T-helper 17 cell (primary cell): ENCODE data around the gene GSC2. TPM values are rescaled to one million over a fixed set of nuclear protein-coding genes. Genes with fewer than 3 reads are reported as not detected.

Experiments
- ATAC-seq: fragments of 150-1000 bp; cut with Tn5 transposase; 2 replicates; pipeline ENCODE4 v1.10.0; 2021; ENCODE audit warnings: mild to moderate bottlenecking, moderate library complexity
- DNase-seq, 3 donors: peaks; one replicate each; pipeline versions ENCODE4 v3.0.0 to v3.0.0-alpha.2; 2020 to 2021
- H3K9me3 ChIP-seq: one replicate; pipeline ENCODE4 v1.7.0; 2013; ENCODE audit warnings: low read length, mild to moderate bottlenecking; ENCODE audit not compliant: control insufficient read depth, poor library complexity, severe bottlenecking
- H3K27ac Mint-ChIP-seq: one replicate; pipeline ENCODE4 v1.8.0; 2022; ENCODE audit warnings: mild to moderate bottlenecking, moderate library complexity, mixed read lengths
- H3K27me3 Mint-ChIP-seq: one replicate; pipeline ENCODE4 v1.8.0; 2022; ENCODE audit warnings: mixed read lengths
- H3K36me3 Mint-ChIP-seq: one replicate; pipeline ENCODE4 v1.8.0; 2022; ENCODE audit warnings: low read depth, mixed read lengths
- H3K4me1 Mint-ChIP-seq: one replicate; pipeline ENCODE4 v1.8.0; 2022; ENCODE audit warnings: mild to moderate bottlenecking, mixed read lengths
- H3K4me3 Mint-ChIP-seq: one replicate; pipeline ENCODE4 v1.8.0; 2022; ENCODE audit warnings: mild to moderate bottlenecking, moderate library complexity, mixed read lengths
- total RNA-seq, 4 donors: library from RNA in 2 of 4; stranded (reverse) in 2 of 4; gene quantifications; one replicate each; pipeline ENCODE4 v1.2.3 and lab custom pipeline; 2022 to 2026

GSC2 gene
- total RNA-seq (not detected), total RNA-seq (lab: John Stamatoyannopoulos, UW) (0 to 0.08 reads per million in 2 donors)

- peak within 1 kb of the TSS; percentile 90 for H3K4me3 Mint-ChIP-seq
- H3K9me3 ChIP-seq = no peaks in the 10 kb centered on the region
- H3K36me3 Mint-ChIP-seq = peaks cover 7% of the 10 kb centered on the region
- peak; percentile 8 for ATAC-seq
- H3K4me1 Mint-ChIP-seq = peaks cover 9% of the 10 kb centered on the region
- peaks cover 49% of the 10 kb centered on the region for H3K27me3 Mint-ChIP-seq
- no peak for DNase-seq
- no peak within 1 kb of the TSS for H3K27ac Mint-ChIP-seq
Measured at GRCh38 chr22:19149991-19150390, at the start of gene GSC2. TSS of gene GSC2 (minus strand) at chr22:19150292. CDS start at chr22:19150283, 9 bp downstream.

- H3K36me3 Mint-ChIP-seq = peaks cover 4% of the 10 kb centered on the region
- DNase-seq = no peak
- no peak for ATAC-seq
- no peak overlapping the region for H3K4me3 Mint-ChIP-seq
- no peaks in the 10 kb centered on the region for H3K9me3 ChIP-seq
- H3K27ac Mint-ChIP-seq = no peak overlapping the region
- H3K27me3 Mint-ChIP-seq = peaks cover 36% of the 10 kb centered on the region
- peaks cover 7% of the 10 kb centered on the region for H3K4me1 Mint-ChIP-seq
Measured at GRCh38 chr22:19199479-19199878, 49.4 kb upstream of the GSC2 start.

GRCh38 chr22:19197997-19198865, 48.1 kb upstream of the GSC2 start:
- Mint-ChIP-seq H3K27ac (peak overlapping the region; percentile 80), H3K4me3 (no peak overlapping the region), H3K4me1 (peaks cover 7% of the 10 kb centered on the region), H3K27me3 (peaks cover 27% of the 10 kb centered on the region), H3K36me3 (peaks cover 4% of the 10 kb centered on the region)
- ATAC-seq = no peak
- no peak for DNase-seq
- H3K9me3 ChIP-seq = no peaks in the 10 kb centered on the region

- H3K9me3 ChIP-seq = no peaks in the 10 kb centered on the region
- ATAC-seq (no peak), DNase-seq (no peak)
- peaks cover 7% of the 10 kb centered on the region for H3K4me1 Mint-ChIP-seq
- peak overlapping the region; percentile 80 for H3K27ac Mint-ChIP-seq
- H3K4me3 Mint-ChIP-seq = no peak overlapping the region
- H3K36me3 Mint-ChIP-seq = no peaks in the 10 kb centered on the region
- H3K27me3 Mint-ChIP-seq = peaks cover 27% of the 10 kb centered on the region
Measured at GRCh38 chr22:19196841-19197612, 46.9 kb upstream of the GSC2 start.

- Mint-ChIP-seq H3K27ac (no peak overlapping the region), H3K4me3 (no peak overlapping the region), H3K36me3 (no peaks in the 10 kb centered on the region), H3K4me1 (peaks cover 5% of the 10 kb centered on the region), H3K27me3 (peaks cover 27% of the 10 kb centered on the region)
- H3K9me3 ChIP-seq = no peaks in the 10 kb centered on the region
- ATAC-seq = no peak
- no peak for DNase-seq
Measured at GRCh38 chr22:19195796-19196731, 46.0 kb upstream of the GSC2 start.

GRCh38 chr22:19194766-19195536, 44.9 kb upstream of the GSC2 start:
- DNase-seq (no peak), ATAC-seq (no peak)
- H3K4me1 Mint-ChIP-seq = peaks cover 5% of the 10 kb centered on the region
- H3K36me3 Mint-ChIP-seq = no peaks in the 10 kb centered on the region
- no peak overlapping the region for H3K4me3 Mint-ChIP-seq
- H3K9me3 ChIP-seq = no peaks in the 10 kb centered on the region
- peak overlapping the region; percentile 29 for H3K27ac Mint-ChIP-seq
- peaks cover 29% of the 10 kb centered on the region for H3K27me3 Mint-ChIP-seq

- H3K36me3 Mint-ChIP-seq = no peaks in the 10 kb centered on the region
- peaks cover 23% of the 10 kb centered on the region for H3K27me3 Mint-ChIP-seq
- DNase-seq = no peak
- no peak for ATAC-seq
- no peak overlapping the region for H3K27ac Mint-ChIP-seq
- no peaks in the 10 kb centered on the region for H3K9me3 ChIP-seq
- H3K4me1 Mint-ChIP-seq = peaks cover 5% of the 10 kb centered on the region
- H3K4me3 Mint-ChIP-seq = no peak overlapping the region
Measured at GRCh38 chr22:19193879-19194278, 43.8 kb upstream of the GSC2 start.

GRCh38 chr22:19187716-19188563, 37.8 kb upstream of the GSC2 start:
- Mint-ChIP-seq H3K4me1 (no peaks in the 10 kb centered on the region), H3K27me3 (peaks cover 5% of the 10 kb centered on the region), H3K4me3 (no peak overlapping the region), H3K36me3 (no peaks in the 10 kb centered on the region), H3K27ac (no peak overlapping the region)
- ATAC-seq = no peak
- DNase-seq = no peak
- no peaks in the 10 kb centered on the region for H3K9me3 ChIP-seq

- DNase-seq = no peak
- no peak overlapping the region for H3K4me3 Mint-ChIP-seq
- no peaks in the 10 kb centered on the region for H3K9me3 ChIP-seq
- H3K36me3 Mint-ChIP-seq = no peaks in the 10 kb centered on the region
- H3K4me1 Mint-ChIP-seq = peaks cover 12% of the 10 kb centered on the region
- no peak for ATAC-seq
- no peaks in the 10 kb centered on the region for H3K27me3 Mint-ChIP-seq
- no peak overlapping the region for H3K27ac Mint-ChIP-seq
Measured at GRCh38 chr22:19184276-19184997, 34.3 kb upstream of the GSC2 start.

GRCh38 chr22:19183216-19183615, 33.1 kb upstream of the GSC2 start:
- H3K9me3 ChIP-seq = no peaks in the 10 kb centered on the region
- ATAC-seq (no peak), DNase-seq (no peak)
- Mint-ChIP-seq H3K4me3 (no peak overlapping the region), H3K27ac (no peak overlapping the region), H3K4me1 (peaks cover 15% of the 10 kb centered on the region), H3K27me3 (no peaks in the 10 kb centered on the region), H3K36me3 (no peaks in the 10 kb centered on the region)

GRCh38 chr22:19182472-19183157, 32.5 kb upstream of the GSC2 start:
- Mint-ChIP-seq H3K4me1 (peaks cover 15% of the 10 kb centered on the region), H3K27ac (peak overlapping the region; percentile 81), H3K27me3 (no peaks in the 10 kb centered on the region), H3K36me3 (no peaks in the 10 kb centered on the region), H3K4me3 (no peak overlapping the region)
- ATAC-seq (no peak), DNase-seq (no peak)
- H3K9me3 ChIP-seq = no peaks in the 10 kb centered on the region
